Skeletal muscle cell (primary cell): ENCODE measurements around the gene IL34.
A peak's percentile ranks its signal among the peaks of the same experiment; 100 is the strongest.

ENCODE experiments used
- DNase-seq: peaks from one replicate; pipeline ENCODE4 v3.0.0-alpha.2; 2010; ENCODE audit warnings: low read depth
- H3K4me3 ChIP-seq: 2 replicates; pipeline ENCODE4 v1.5.1; 2011; ENCODE audit warnings: low read depth, mild to moderate bottlenecking, control low read depth, low read length, moderate library complexity

IL34 gene

GRCh38 chr16:70653809-70654771 lies 7.7 kb downstream of the IL34 start:
- DNase-seq = peak; percentile 25
- H3K4me3 ChIP-seq = peak overlapping the region; percentile 23

GRCh38 chr16:70656065-70656711 lies 9.8 kb downstream of the IL34 start:
- H3K4me3 ChIP-seq = no peak overlapping the region
- DNase-seq = no peak

- H3K4me3 ChIP-seq = no peak overlapping the region
- DNase-seq = no peak
These were observed 10.4 kb downstream of the IL34 start for GRCh38 chr16:70656712-70657263.

GRCh38 chr16:70657956-70658355 lies 11.6 kb downstream of the IL34 start:
- H3K4me3 ChIP-seq = no peak overlapping the region
- peak; percentile 36 for DNase-seq

- no peak for DNase-seq
- H3K4me3 ChIP-seq = no peak overlapping the region
These were observed 12.6 kb downstream of the IL34 start for GRCh38 chr16:70658921-70659320.

- H3K4me3 ChIP-seq = no peak overlapping the region
- DNase-seq = no peak
These were observed 13.2 kb downstream of the IL34 start for GRCh38 chr16:70659546-70659945.

- no peak for DNase-seq
- no peak overlapping the region for H3K4me3 ChIP-seq
These were observed 13.8 kb downstream of the IL34 start for GRCh38 chr16:70659953-70660671.

GRCh38 chr16:70660672-70661350 lies 14.5 kb downstream of the IL34 start:
- DNase-seq = no peak
- no peak overlapping the region for H3K4me3 ChIP-seq

- DNase-seq = no peak
- H3K4me3 ChIP-seq = no peak overlapping the region
These were observed 15.2 kb downstream of the IL34 start for GRCh38 chr16:70661534-70661917.

GRCh38 chr16:70661918-70662641 lies 15.7 kb downstream of the IL34 start:
- no peak for DNase-seq

GRCh38 chr16:70662991-70663523 lies 16.7 kb downstream of the IL34 start:
- DNase-seq = no peak

More at GRCh38 chr16:70661918-70662641, 15.7 kb downstream of the IL34 start:
- no peak overlapping the region for H3K4me3 ChIP-seq

GRCh38 chr16:70663524-70664324 lies 17.4 kb downstream of the IL34 start:
- no peak overlapping the region for H3K4me3 ChIP-seq
- no peak for DNase-seq

More at GRCh38 chr16:70662991-70663523, 16.7 kb downstream of the IL34 start:
- no peak overlapping the region for H3K4me3 ChIP-seq

GRCh38 chr16:70664325-70665112 lies 18.2 kb downstream of the IL34 start:
- no peak overlapping the region for H3K4me3 ChIP-seq
- DNase-seq = no peak

GRCh38 chr16:70665113-70665694 lies 18.8 kb downstream of the IL34 start:
- no peak for DNase-seq

GRCh38 chr16:70665806-70666735 lies 19.7 kb downstream of the IL34 start:
- no peak overlapping the region for H3K4me3 ChIP-seq
- no peak for DNase-seq

More at GRCh38 chr16:70665113-70665694, 18.8 kb downstream of the IL34 start:
- no peak overlapping the region for H3K4me3 ChIP-seq
